HG03457 (cell line): Measurements from ENCODE around the gene ARHGAP31.
"Not testable (repeated sequence)": the region's sequence is repeated elsewhere in the genome, so short reads cannot be mapped to it uniquely, and the experiment has no call there.

Experiments used
- ATAC-seq: cut with Tn5 transposase; IDR thresholded peaks from one replicate; pipeline ENCODE4 v1.9.1; 2021; ENCODE audit warnings: moderate number of reproducible peaks; ENCODE audit not compliant: unreplicated experiment

The ARHGAP31 gene

GRCh38 chr3:119293871-119294695, at the start of gene ARHGAP31:
Gene ARHGAP31, plus strand, starts transcription at chr3:119294383. Its CDS starts 522 bp downstream, at chr3:119294905.
- peak; percentile 47 for ATAC-seq

- no peak for ATAC-seq
These were observed 48.4 kb upstream of the ARHGAP31 start for GRCh38 chr3:119245778-119246177.

- ATAC-seq: no peak
These were observed 39.0 kb upstream of the ARHGAP31 start for GRCh38 chr3:119255214-119255613.

DNA sequence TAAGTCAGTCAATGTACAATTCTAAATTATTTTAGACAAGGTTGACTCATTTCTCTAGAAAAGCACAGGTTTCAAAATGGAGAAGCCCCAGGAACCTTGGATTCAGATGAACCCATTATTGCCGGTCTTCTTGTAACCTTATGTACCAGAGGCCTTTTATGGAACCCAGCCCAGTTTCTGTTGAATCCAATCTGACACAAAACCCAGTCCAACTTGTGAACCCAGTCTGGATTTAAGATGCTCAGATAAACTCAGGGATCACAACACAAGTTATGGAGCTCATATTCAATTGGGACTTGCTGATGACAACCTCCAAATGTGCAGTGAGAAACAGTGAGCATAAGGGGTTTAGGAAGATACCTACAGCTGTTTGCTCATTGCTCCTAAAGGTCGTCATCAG, 37.1 kb upstream of the ARHGAP31 start:
- ATAC-seq: no peak

DNA sequence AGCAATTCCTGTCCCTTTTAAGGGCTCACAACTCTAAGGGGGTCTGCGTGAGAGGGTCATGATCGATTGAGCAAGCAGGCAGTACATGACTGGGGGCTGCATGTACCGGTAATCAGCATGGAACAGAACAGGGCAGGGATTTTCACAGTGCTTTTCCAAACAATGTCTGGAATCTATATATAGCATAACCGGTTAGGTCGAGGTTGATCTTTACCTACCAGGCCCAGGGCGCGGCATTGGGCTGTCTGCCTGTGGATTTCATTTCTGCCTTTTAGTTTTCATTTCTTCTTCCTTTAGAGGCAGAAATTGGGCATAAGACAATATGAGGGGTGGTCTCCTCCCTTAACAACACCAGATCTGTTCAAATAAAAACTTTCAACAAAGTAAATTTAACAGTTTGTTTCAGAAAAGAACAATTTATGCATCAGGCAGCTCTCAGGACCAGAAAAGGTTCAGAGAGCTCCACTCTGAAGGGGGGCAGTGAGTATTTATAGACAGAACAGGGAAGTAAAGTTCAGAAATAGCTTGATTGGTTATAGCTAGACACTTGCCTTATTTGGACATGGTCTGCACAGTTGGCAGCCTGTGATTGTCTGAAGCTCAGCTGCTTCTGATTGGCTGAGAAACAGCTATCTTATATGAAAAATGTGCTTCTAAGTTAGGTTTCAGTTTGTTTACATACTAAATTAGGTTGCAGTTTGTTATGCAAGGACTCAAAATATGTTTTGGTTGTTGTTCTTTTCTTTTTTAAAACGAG, 36.4 kb upstream of the ARHGAP31 start:
- ATAC-seq: no peak

GRCh38 chr3:119258915-119259314, 35.3 kb upstream of the ARHGAP31 start:
- peak; percentile 78 for ATAC-seq

DNA sequence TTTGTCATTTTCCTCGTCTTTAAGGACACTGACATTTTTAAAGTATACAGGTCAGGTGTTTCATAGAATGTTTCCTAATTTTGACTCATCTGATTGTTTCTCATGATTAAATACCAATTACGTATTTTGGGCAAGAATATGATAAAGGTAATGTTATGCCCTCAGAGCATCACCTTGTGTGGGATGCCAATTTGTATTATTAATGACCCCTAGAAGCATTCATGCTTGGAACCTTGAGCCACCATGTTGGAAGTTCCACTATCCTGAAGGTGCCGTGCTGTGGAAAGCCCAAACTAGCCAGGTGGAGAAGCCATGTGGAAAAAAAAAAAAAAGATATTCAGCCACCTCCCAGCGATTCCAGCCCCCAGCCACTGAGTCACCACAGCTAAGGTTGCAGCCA, 34.4 kb upstream of the ARHGAP31 start:
- no peak for ATAC-seq

- ATAC-seq: no peak
These were observed 33.1 kb upstream of the ARHGAP31 start for GRCh38 chr3:119261055-119261454.

GRCh38 chr3:119270212-119270611, 24.0 kb upstream of the ARHGAP31 start:
- not testable (repeated sequence) for ATAC-seq

DNA sequence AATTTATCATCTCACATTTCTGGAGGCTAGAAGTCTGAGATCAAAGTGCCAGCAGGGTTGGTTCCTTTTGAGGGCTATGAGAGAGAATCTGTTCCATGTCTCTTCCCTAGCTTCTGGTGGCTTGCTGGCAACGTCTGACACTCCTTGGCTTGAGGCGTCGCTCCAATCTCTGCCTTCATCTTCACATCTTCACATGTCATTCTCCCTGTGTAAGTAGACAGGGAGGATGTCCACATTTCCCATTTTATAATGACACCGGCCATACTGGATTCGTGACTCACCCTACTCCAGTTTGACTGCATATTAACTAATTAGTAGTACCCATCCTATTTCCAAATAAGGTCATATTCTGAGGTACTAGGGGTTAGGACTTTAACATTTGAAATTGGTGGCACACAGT, 17.5 kb upstream of the ARHGAP31 start:
- no peak for ATAC-seq

DNA sequence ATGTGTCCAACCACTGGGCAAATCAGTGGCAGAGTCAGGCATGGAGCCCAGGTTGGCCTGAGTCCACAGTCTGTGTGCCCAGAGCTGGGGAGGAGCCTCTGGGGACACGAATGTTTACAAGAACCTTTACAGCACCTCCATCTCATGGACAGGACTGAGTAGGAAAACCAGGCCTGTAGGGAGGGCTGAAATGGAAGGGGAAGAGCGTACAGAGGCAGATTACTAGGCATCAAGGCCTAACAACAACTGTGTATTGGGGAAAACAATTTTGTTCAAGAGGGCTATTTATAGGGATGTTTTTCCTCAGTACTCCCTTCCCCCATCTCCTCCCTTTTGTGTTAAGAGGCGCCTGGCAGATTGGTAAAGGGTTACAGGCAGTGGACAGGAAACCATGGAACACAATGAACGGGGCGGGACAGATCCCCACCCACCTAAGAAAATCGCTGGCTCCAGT, 15.1 kb upstream of the ARHGAP31 start:
- no peak for ATAC-seq

GRCh38 chr3:119279584-119280243, 14.5 kb upstream of the ARHGAP31 start:
- ATAC-seq: no peak

GRCh38 chr3:119288669-119289403, 5.3 kb upstream of the ARHGAP31 start:
- ATAC-seq: no peak

DNA sequence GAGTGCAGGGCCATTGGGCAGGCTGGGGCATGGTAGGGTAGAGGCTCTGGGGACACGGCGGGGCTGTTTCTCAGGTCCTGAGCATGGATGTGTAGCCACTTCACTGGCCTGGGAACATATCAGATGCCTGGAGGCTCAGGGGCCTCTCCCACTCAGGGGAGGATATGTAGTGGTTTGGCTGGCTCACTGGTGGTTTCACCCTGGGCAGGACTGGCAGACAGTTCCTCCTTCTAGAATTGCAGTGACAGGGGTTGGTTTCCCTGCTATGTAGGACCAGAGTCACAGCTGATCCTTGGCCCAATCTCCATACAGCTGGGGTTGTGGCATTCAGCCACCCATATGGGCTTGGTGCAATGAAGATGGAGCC, 4.8 kb upstream of the ARHGAP31 start:
- no peak for ATAC-seq

DNA sequence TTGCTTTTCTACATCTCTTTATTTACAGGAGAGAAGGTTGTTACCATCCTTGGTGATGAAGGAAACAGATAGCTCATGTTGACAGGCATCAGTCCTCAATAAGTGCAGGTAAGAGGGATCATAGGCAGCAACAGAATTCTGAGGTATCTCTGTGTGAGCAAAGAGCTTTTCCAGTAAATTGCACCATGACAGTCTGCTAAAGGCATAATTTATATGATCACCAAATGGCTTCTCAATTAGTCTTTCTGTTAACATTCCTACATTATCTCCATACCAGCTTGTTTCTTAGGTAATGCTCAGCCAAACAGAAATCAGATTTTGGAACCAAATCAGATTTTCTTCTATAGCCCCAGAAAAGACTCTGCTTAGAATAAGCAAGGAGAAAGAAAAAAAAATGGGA, 3.6 kb upstream of the ARHGAP31 start:
- ATAC-seq: no peak

- ATAC-seq: no peak
These were observed 3.0 kb upstream of the ARHGAP31 start for GRCh38 chr3:119291062-119291700.

- no peak for ATAC-seq
These were observed 1.5 kb upstream of the ARHGAP31 start for GRCh38 chr3:119292666-119293065.

- no peak for ATAC-seq
These were observed 895 bp upstream of the ARHGAP31 start for GRCh38 chr3:119293105-119293870.
